GM21528 (cell line): ENCODE measurements around the gene TFPI.
"Not testable (repeated sequence)": the region's sequence is repeated elsewhere in the genome, so short reads cannot be mapped to it uniquely, and the experiment has no call there.

Experiments used
- ATAC-seq: cut with Tn5 transposase; IDR thresholded peaks from one replicate; pipeline ENCODE4 v1.9.1; 2021; ENCODE audit warnings: mild to moderate bottlenecking, moderate library complexity; ENCODE audit not compliant: unreplicated experiment, low FRiP score

The TFPI gene

DNA sequence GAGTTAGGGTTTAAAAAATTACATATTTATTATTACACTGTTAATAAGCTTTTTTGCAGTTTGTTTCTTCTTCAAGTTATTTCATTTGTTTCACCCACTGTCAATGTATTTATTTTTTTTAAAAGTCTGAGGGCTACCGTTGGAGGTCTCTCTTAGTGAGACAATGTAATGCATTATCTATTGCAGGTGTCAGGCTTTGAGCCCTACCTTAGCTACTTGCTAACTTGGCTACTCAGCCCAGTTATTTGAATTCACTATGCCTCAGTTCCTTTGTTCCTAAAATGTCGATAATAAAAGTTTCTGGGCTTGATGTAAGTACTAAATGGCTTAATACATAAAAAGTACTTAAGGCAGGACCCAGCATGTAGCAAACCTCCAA lies 458 bp upstream of the TFPI start:
- no peak for ATAC-seq

GRCh38 chr2:187552828-187553681 lies 1.2 kb downstream of the TFPI start:
- ATAC-seq = no peak

DNA sequence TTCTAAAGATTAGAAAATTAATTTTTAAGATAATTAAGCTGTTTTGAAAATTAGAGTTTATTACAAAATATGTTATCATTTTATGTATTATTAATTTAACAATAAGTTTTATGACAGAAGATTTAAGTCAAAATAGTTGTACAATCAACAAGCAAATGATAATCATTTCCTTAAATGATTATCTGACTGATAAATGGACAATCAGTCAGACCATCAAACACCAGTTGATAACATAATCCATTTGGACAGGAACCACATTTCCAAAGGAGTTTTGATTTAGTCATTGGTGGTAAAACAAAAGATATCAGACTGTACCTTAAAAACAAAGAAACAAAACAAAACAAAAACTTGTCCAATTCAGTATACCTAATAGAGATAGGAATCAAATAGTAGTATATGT lies 1.9 kb downstream of the TFPI start:
- no peak for ATAC-seq

- no peak for ATAC-seq
Measured at GRCh38 chr2:187550857-187551256, 3.4 kb downstream of the TFPI start.

DNA sequence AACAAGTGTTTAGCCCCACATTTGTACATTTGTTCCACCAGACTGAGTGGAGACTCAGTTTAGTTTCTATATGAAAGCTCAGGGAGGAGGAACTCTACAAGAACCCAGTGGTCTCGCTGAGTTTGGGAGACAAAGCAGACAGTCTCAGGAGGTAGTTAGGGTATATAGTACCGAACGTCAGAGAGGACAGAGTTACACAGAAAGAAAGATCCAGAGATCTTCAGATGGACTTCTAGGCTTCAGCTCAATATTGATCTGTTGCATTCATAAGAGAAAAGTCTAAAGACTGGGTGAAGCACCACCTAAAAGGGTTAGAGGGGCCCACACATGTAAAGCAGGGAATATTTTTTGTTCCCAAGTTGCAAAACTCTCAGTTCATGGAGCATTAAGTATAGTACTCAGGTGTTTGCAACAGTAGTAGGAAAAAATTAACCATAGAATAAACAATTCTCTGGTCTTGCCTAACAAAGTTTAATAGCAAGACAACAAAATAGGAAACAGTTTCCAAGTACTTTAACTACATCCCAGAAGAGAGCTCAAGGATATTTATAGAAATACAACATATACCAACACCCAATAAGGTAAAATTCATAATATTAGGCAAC lies 4.2 kb downstream of the TFPI start:
- no peak for ATAC-seq

DNA sequence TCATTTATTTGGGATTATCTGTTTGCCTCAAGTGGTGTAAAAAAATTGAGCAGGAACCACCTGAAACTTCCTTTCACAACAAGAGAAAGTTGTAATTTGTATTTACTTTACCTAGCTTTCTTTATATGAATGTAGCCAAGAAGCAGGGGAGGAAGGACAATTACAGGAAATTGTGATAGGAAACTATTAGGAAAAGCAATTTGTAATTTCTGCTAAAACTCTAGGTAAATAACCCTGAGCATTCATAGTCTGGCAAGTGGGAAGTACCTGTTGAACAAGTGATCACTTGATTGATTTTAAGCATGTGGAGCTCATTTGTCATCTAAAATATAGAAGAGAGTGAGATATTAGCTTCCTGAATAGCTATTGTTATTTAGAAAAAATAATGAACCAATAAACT lies 5.0 kb downstream of the TFPI start:
- ATAC-seq = no peak

GRCh38 chr2:187548656-187549055 lies 5.6 kb downstream of the TFPI start:
- no peak for ATAC-seq

- ATAC-seq = no peak
Measured at GRCh38 chr2:187547353-187547979, 6.8 kb downstream of the TFPI start.

GRCh38 chr2:187546762-187547333 lies 7.4 kb downstream of the TFPI start:
- ATAC-seq = no peak

DNA sequence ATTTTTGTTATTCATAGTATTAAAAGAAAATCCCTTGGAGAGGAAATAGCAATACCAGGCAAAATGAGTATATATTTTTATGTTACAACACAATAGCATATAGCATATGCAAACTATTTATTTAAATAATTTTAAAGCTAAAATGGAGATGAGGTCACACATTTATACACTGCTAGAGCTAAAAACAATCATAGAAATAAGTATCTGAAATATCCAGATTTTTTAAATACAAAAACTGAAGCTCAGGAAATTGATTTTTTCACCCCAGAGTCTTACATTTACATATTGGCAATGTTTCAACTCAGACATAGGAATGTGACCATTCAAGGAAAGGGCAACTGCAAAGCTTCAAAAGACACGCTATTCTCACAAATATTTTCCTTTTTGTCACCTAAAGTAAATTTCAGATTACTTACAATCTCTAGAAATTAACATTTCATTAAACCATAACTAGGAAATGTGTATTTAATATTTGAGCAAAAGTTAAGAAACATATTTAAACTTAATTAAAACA lies 8.9 kb downstream of the TFPI start:
- no peak for ATAC-seq

GRCh38 chr2:187544371-187545080 lies 9.7 kb downstream of the TFPI start:
- ATAC-seq = no peak

GRCh38 chr2:187543488-187543887 lies 10.7 kb downstream of the TFPI start:
- ATAC-seq = no peak

- no peak for ATAC-seq
Measured at GRCh38 chr2:187542123-187542522, 12.1 kb downstream of the TFPI start.

- no peak for ATAC-seq
Measured at GRCh38 chr2:187541086-187542085, 12.8 kb downstream of the TFPI start.

GRCh38 chr2:187538222-187538621 lies 16.0 kb downstream of the TFPI start:
- not testable (repeated sequence) for ATAC-seq

- ATAC-seq = not testable (repeated sequence)
Measured at GRCh38 chr2:187535381-187535780, 18.9 kb downstream of the TFPI start.

DNA sequence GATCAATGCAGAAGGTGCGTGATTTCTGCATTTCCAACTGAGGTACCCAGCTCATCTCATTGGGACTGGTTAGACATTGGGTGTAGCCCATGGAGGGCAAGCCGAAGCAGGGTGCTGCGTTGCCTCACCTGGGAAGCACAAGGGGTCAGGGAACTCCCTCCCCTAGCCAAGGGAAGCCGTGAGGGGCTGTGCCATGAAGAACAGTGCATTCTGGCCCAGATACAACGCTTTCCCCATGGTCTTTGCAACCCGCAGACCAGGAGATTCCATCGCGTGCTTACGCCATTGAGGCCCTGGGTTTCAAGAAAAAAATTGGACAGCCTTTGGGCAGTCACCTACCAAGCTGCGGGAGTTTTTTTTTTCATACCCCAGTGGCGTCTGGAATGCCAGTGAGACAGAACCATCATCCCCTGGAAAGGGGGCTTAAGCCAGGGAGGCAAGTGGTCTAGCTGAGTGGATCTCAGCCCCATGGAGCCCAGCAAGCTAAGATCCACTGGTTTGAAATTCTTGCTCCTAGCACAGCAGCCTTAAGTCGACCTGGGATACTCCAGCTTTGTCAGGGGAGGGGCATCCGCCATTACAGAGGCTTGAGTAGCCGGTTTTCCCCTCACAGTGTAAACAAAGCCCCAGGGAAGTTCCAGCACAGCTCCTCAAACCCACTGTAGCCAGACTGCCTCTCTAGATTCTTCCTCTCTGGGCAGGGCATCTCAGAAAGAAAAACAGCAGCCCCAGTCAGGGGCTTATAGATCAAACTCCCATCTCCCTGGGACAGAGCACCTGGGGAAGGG lies 21.7 kb downstream of the TFPI start:
- ATAC-seq = no peak

DNA sequence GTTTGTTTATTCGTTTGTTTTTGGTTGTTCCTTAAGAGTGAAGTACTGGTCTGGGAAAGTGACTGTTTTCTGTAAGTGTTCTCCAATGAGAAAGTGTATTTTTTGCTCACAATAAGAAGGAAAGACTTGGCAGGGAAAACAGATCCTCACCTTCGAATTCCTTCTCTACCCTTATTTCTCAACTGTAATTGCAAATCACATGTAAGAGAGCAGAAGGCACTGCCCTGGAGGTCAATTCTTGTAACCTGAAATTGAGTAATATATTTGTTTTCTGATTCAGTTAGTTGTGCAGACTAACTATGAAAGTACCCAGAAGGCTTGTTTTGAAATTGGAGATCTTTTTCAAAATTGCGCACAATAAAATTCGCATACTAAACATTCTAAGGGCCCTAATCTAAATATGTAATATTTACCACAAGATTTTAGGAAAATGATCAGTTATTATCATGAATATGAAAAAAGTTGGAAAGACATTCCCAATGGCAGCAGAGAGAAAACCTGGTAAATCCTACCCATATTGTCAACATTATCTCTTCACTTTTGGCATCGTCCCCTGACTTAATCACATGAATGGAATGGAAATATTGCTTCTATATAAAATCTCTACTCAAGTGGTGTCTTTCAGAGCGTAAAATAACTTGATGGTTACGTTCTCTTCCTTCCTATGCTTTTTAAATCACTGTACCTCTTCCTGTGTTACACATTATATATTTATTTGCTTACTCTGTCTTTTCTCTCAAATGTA lies 24.1 kb downstream of the TFPI start:
- no peak for ATAC-seq
